IMR-90 (cell line): ENCODE measurements around the gene ATG7. TPM values are rescaled to one million over a fixed set of nuclear protein-coding genes. Genes with fewer than 3 reads are reported as not detected.
"Not testable (repeated sequence)": the region's sequence is repeated elsewhere in the genome, so short reads cannot be mapped to it uniquely, and the experiment has no call there.

Experiments used
- ATAC-seq: fragments of 200-7000 bp; cut with Tn5 transposase; 2 replicates; pipeline ENCODE4 v1.9.1; 2020; ENCODE audit warnings: low read depth, mild to moderate bottlenecking, moderate library complexity
- BruUV-seq: library from RNA; stranded (reverse); fragments of 400-500 nt; replicated peaks from 2 replicates; lab custom pipeline; 2021; lab: Mats Ljungman, UMichigan
- CTCF ChIA-PET: fragments of 300-600 bp; formaldehyde crosslinking; extraction: SDS; loops from one replicate; lab custom pipeline; 2021; ENCODE audit warnings: antibody characterized with exemption; lab: Yijun Ruan, JAX
- POLR2A ChIA-PET: fragments of 300-600 bp; sonication (Branson Sonifier 250); formaldehyde crosslinking; loops from one replicate; lab custom pipeline; 2022; ENCODE audit warnings: antibody characterized with exemption; ENCODE audit not compliant: unreplicated experiment; lab: Charles Lee
- DNase-seq: peaks from one replicate; pipeline ENCODE4 v3.0.0; 2013
- H2AFZ ChIP-seq: replicated peaks from 2 replicates; pipeline ENCODE3; 2013; ENCODE audit warnings: low read length, mild to moderate bottlenecking; ENCODE audit not compliant: poor library complexity
- H2AK5ac ChIP-seq: 2 replicates; pipeline ENCODE4 v1.6.1; 2013; ENCODE audit warnings: low read depth, low read length, inconsistent platforms
- H2AK9ac ChIP-seq: replicated peaks from 2 replicates; pipeline ENCODE3; 2013; ENCODE audit warnings: mild to moderate bottlenecking, low read depth, low read length, moderate library complexity; ENCODE audit not compliant: poor library complexity
- H2BK120ac ChIP-seq: 2 replicates; pipeline ENCODE4 v1.6.1; 2013; ENCODE audit warnings: low read depth, low read length, inconsistent platforms
- H2BK15ac ChIP-seq: 3 replicates; pipeline ENCODE4 v1.6.1; 2013; ENCODE audit warnings: low read depth, low read length, inconsistent platforms
- H2BK20ac ChIP-seq: 2 replicates; pipeline ENCODE4 v1.6.1; 2013; ENCODE audit warnings: low read depth, mild to moderate bottlenecking, inconsistent platforms, low read length, moderate library complexity
- H2BK5ac ChIP-seq: 2 replicates; pipeline ENCODE4 v1.6.1; 2013; ENCODE audit warnings: mild to moderate bottlenecking, low read depth, low read length, inconsistent platforms; ENCODE audit not compliant: poor library complexity, severe bottlenecking
- H3K14ac ChIP-seq: replicated peaks from 2 replicates; pipeline ENCODE4 v1.6.1; 2013; ENCODE audit warnings: low read depth, low read length, inconsistent platforms
- H3K18ac ChIP-seq: 2 replicates; pipeline ENCODE4 v1.6.1; 2013; ENCODE audit warnings: low read depth, low read length, control low read depth
- H3K23ac ChIP-seq: 2 replicates; pipeline ENCODE4 v1.6.1; 2013; ENCODE audit warnings: low read depth, low read length, inconsistent platforms
- H3K27ac ChIP-seq: 2 replicates; pipeline ENCODE4 v1.5.1; 2013; ENCODE audit warnings: mild to moderate bottlenecking, control low read depth, low read length; ENCODE audit not compliant: insufficient read depth
- H3K27me3 ChIP-seq: 2 replicates; pipeline ENCODE4 v1.6.1; 2013; ENCODE audit warnings: low read length; ENCODE audit not compliant: control insufficient read depth, insufficient read depth
- H3K36me3 ChIP-seq: 2 replicates; pipeline ENCODE4 v1.6.1; 2013; ENCODE audit warnings: low read length, mixed read lengths; ENCODE audit not compliant: control insufficient read depth, insufficient read depth
- H3K4ac ChIP-seq: 2 replicates; pipeline ENCODE4 v1.6.1; 2013; ENCODE audit warnings: low read depth, low read length, inconsistent platforms
- H3K4me1 ChIP-seq: 2 replicates; pipeline ENCODE4 v1.6.1; 2013; ENCODE audit warnings: low read length, mixed read lengths; ENCODE audit not compliant: control insufficient read depth, insufficient read depth
- H3K4me2 ChIP-seq: 2 replicates; pipeline ENCODE4 v1.6.1; 2013; ENCODE audit warnings: low read depth, mild to moderate bottlenecking, control low read depth, low read length, moderate library complexity
- H3K4me3 ChIP-seq: 2 replicates; pipeline ENCODE4 v1.5.1; 2013; ENCODE audit warnings: low read depth, mild to moderate bottlenecking, control low read depth, low read length, moderate library complexity; ENCODE audit not compliant: insufficient read depth
- H3K56ac ChIP-seq: 2 replicates; pipeline ENCODE4 v1.6.1; 2013; ENCODE audit warnings: low read length, inconsistent platforms; ENCODE audit not compliant: insufficient read depth; ENCODE audit errors: extremely low read depth
- H3K79me1 ChIP-seq, 2 experiments: 2 replicates each; pipeline ENCODE4 v1.6.1; 2013; ENCODE audit warnings: low read length in 2 of 2, inconsistent platforms in 1 of 2, low read depth in 1 of 2
- H3K9ac ChIP-seq: 2 replicates; pipeline ENCODE4 v1.6.1; 2013; ENCODE audit warnings: low read depth, low read length, control low read depth
- H3K9me1 ChIP-seq: 2 replicates; pipeline ENCODE4 v1.6.1; 2013; ENCODE audit warnings: low read length, inconsistent platforms; ENCODE audit not compliant: insufficient read depth
- H3K9me3 ChIP-seq: 2 replicates; pipeline ENCODE4 v1.6.1; 2013; ENCODE audit warnings: low read length; ENCODE audit not compliant: control insufficient read depth, insufficient read depth
- H4K20me1 ChIP-seq: 2 replicates; pipeline ENCODE4 v1.6.1; 2013; ENCODE audit warnings: low read length, inconsistent platforms; ENCODE audit not compliant: insufficient read depth
- H4K5ac ChIP-seq: 2 replicates; pipeline ENCODE4 v1.6.1; 2013; ENCODE audit warnings: mild to moderate bottlenecking, low read depth, low read length, control low read depth
- H4K8ac ChIP-seq, 2 experiments: 2 replicates each; pipeline ENCODE4 v1.6.1; 2013; ENCODE audit warnings: low read depth in 2 of 2, low read length in 2 of 2, control low read depth in 1 of 2, inconsistent platforms in 1 of 2
- H4K91ac ChIP-seq: 2 replicates; pipeline ENCODE4 v1.6.1; 2013; ENCODE audit warnings: low read depth, low read length, inconsistent platforms; ENCODE audit not compliant: insufficient read depth
- WGBS, 2 experiments: methylation state at CpG; one replicate each; pipeline versions ENCODE4 v1.1.5 to v1.1.7; 2013; ENCODE audit warnings: missing lambda C conversion rate in 2 of 2; ENCODE audit not compliant: insufficient read length in 1 of 2; ENCODE audit errors: extremely low coverage in 2 of 2; 5-methylcytosine and 5-hydroxymethylcytosine counted together
- dilution Hi-C: fragments of 300-500 bp; cut with HindIII; formaldehyde crosslinking; loops from one replicate; pipeline ENCODE4 v1.14.3; 2018; ENCODE audit warnings: low sequenced_read_pairs; ENCODE audit not compliant: unreplicated experiment
- in situ Hi-C: fragments of 300-500 bp; cut with MboI; formaldehyde crosslinking; loops from 3 replicates; pipeline ENCODE4 v1.14.3; 2019; ENCODE audit warnings: low sequenced_read_pairs, inconsistent platforms, mixed read lengths
- intact Hi-C: fragments of 100-400 bp; cut with micrococcal nuclease; formaldehyde crosslinking; loops from 2 replicates; pipeline ENCODE4 v1.10.0; 2022
- polyA plus RNA-seq, 3 experiments: library from polyadenylated mRNA; depleted of rRNA; stranded (reverse); fragments of >200 nt; gene quantifications; 2 replicates each; pipeline ENCODE4 v1.2.3, GENCODE V29; 2012; ENCODE audit warnings: low replicate concordance in 1 of 3
- total RNA-seq: library from RNA; depleted of rRNA; stranded (reverse); fragments of >200 nt; gene quantifications from 2 replicates; pipeline ENCODE4 v1.2.3, GENCODE V29; 2012

The ATG7 gene
- total and polyA plus RNA-seq, 2 of the 4 experiments (the other 2 are of a cell fraction), result 15.6 to 51.4 TPM

DNA sequence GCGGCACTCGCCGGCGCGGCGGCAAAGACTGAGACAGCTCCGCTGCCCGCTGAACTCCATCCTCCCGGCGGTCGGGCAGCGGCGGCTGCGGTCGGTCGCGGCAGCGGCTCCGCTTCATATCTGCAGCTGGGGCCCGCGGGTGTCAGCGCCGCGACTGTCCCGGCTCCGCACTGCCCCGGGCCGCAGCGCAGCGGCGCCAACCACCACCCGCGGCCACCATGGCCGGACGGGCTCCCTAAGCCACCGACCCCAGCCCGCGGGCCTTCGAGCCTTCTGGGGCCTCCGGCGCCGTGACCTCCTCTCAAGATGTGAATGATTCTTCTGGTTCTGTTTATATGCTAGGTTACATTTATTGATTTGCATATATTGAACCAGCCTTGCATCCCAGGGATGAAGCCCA, 216.2 kb downstream of the ATG7 start:
- H4K5ac ChIP-seq, H3K56ac ChIP-seq, in situ Hi-C loops, H2BK120ac ChIP-seq, H3K18ac ChIP-seq, H2AK9ac ChIP-seq, H3K4me2 ChIP-seq, H3K36me3 ChIP-seq, H4K8ac ChIP-seq, intact Hi-C loops, POLR2A ChIA-PET, H2BK20ac ChIP-seq, H3K14ac ChIP-seq, H2AK5ac ChIP-seq, H3K27me3 ChIP-seq, H3K9ac ChIP-seq, H3K79me1 ChIP-seq, H3K4me3 ChIP-seq, H3K27ac ChIP-seq, CTCF ChIA-PET, H3K4me1 ChIP-seq, H2BK15ac ChIP-seq, H2AFZ ChIP-seq, H2BK5ac ChIP-seq, ATAC-seq, H3K9me1 ChIP-seq, H4K20me1 ChIP-seq, DNase-seq, H3K23ac ChIP-seq, H3K4ac ChIP-seq, H3K9me3 ChIP-seq, BruUV-seq, dilution Hi-C loops, H4K91ac ChIP-seq: not testable (repeated sequence)
- no CpG with 5 or more reads among the region's 42 CpGs for WGBS, 2 experiments
